B cell (primary cell): ENCODE measurements around the gene IFNAR2. TPM values are rescaled to one million over a fixed set of nuclear protein-coding genes. Genes with fewer than 3 reads are reported as not detected.

Source experiments
- ATAC-seq: fragments of 200-7000 bp; cut with Tn5 transposase; one replicate; pipeline ENCODE4 v1.10.0; 2021; ENCODE audit warnings: low read depth, mild to moderate bottlenecking, moderate number of reproducible peaks, moderate library complexity
- CTCF ChIA-PET: fragments of 350-600 bp; sonication (Branson Sonifier 250); formaldehyde crosslinking; loops from one replicate; lab custom pipeline; 2021; ENCODE audit warnings: antibody characterized with exemption, inconsistent platforms; lab: Charles Lee
- POLR2A ChIA-PET: fragments of 350-600 bp; sonication (Branson Sonifier 250); formaldehyde crosslinking; loops from one replicate; lab custom pipeline; 2021; ENCODE audit warnings: antibody characterized with exemption; lab: Charles Lee
- DNase-seq: peaks from one replicate; pipeline ENCODE4 v3.0.0; 2013
- H2AFZ ChIP-seq: 2 replicates; pipeline ENCODE4 v1.6.1; 2012; ENCODE audit warnings: mild to moderate bottlenecking, low read depth, low read length; ENCODE audit not compliant: insufficient read depth, poor library complexity, severe bottlenecking
- H3K27ac ChIP-seq, 2 donors: 1 replicate in 1 of 2; 2 replicates in 1 of 2; pipeline ENCODE4 v1.5.1; 2012 to 2013; ENCODE audit warnings: low read length in 2 of 2, mild to moderate bottlenecking in 2 of 2, moderate library complexity in 1 of 2
- H3K27me3 ChIP-seq, 4 experiments: fragments of 200-600 bp in 1 of 4; sonication (generic) in 1 of 4; replicated peaks in 1 of 4; 1 replicate in 2 of 4; 2 replicates in 2 of 4; pipeline versions ENCODE4 v1.6.1 to v1.7.0; 2013 to 2016; ENCODE audit warnings: low read length in 3 of 4, mild to moderate bottlenecking in 2 of 4, mixed read lengths in 1 of 4, moderate library complexity in 1 of 4; ENCODE audit not compliant: insufficient read depth in 4 of 4, control insufficient read depth in 3 of 4; ENCODE audit errors: control extremely low read depth in 1 of 4
- H3K36me3 ChIP-seq, 2 experiments: replicated peaks in 1 of 2; 1 replicate in 1 of 2; 2 replicates in 1 of 2; pipeline versions ENCODE4 v1.6.1 to v1.7.1; 2013; ENCODE audit warnings: low read length in 1 of 2; ENCODE audit not compliant: insufficient read depth in 2 of 2, control insufficient read depth in 1 of 2; ENCODE audit errors: control extremely low read depth in 1 of 2, extremely low read depth in 1 of 2
- H3K4me1 ChIP-seq, 2 donors: fragments of 200-600 bp in 1 of 2; sonication (generic) in 1 of 2; 1 replicate in 1 of 2; 2 replicates in 1 of 2; pipeline versions ENCODE4 v1.5.1 to v1.6.1; 2013 to 2017; ENCODE audit warnings: low read length in 2 of 2; ENCODE audit not compliant: control insufficient read depth in 2 of 2, insufficient read depth in 2 of 2
- H3K4me2 ChIP-seq: replicated peaks from 2 replicates; pipeline ENCODE3; 2012; ENCODE audit warnings: mild to moderate bottlenecking, low read depth, low read length; ENCODE audit not compliant: poor library complexity, severe bottlenecking
- H3K4me3 ChIP-seq, 5 experiments: fragments of 200-600 bp in 1 of 5; sonication (generic) in 1 of 5; 1 replicate in 3 of 5; 2 replicates in 2 of 5; pipeline versions ENCODE4 v1.5.1 to v1.7.0; 2011 to 2016; ENCODE audit warnings: low read length in 4 of 5, mild to moderate bottlenecking in 4 of 5, low read depth in 2 of 5, control low read depth in 1 of 5, moderate library complexity in 1 of 5; ENCODE audit not compliant: insufficient read depth in 1 of 5; ENCODE audit errors: control extremely low read depth in 1 of 5, extremely low read depth in 1 of 5
- H3K79me2 ChIP-seq: fragments of 200-600 bp; sonication (generic); one replicate; pipeline ENCODE4 v1.6.0; 2016; ENCODE audit warnings: low read length; ENCODE audit not compliant: control insufficient read depth, insufficient read depth
- H3K9ac ChIP-seq: fragments of 200-600 bp; sonication (generic); 2 replicates; pipeline ENCODE4 v1.6.1; 2017; ENCODE audit warnings: mild to moderate bottlenecking, low read length, moderate library complexity
- H3K9me3 ChIP-seq, 3 donors: one replicate each; pipeline versions ENCODE4 v1.6.1 to v1.7.1; 2013; ENCODE audit warnings: low read length in 2 of 3; ENCODE audit not compliant: control insufficient read depth in 2 of 3, insufficient read depth in 1 of 3; ENCODE audit errors: control extremely low read depth in 1 of 3
- H4K20me1 ChIP-seq: 2 replicates; pipeline ENCODE4 v1.6.0; 2012; ENCODE audit warnings: mild to moderate bottlenecking, low read length; ENCODE audit not compliant: insufficient read depth, control insufficient read depth, poor library complexity, severe bottlenecking
- H3K27ac Mint-ChIP-seq: one replicate; pipeline ENCODE4 v1.8.0; 2021; ENCODE audit warnings: mixed read lengths
- H3K27me3 Mint-ChIP-seq: one replicate; pipeline ENCODE4 v1.8.0; 2021; ENCODE audit warnings: mixed read lengths
- H3K4me1 Mint-ChIP-seq: one replicate; pipeline ENCODE4 v1.8.0; 2021; ENCODE audit warnings: mixed read lengths
- H3K4me3 Mint-ChIP-seq: one replicate; pipeline ENCODE4 v1.8.0; 2021; ENCODE audit warnings: mixed read lengths
- H3K9me3 Mint-ChIP-seq: one replicate; pipeline ENCODE4 v1.8.0; 2022; ENCODE audit warnings: mixed read lengths; ENCODE audit not compliant: insufficient read depth
- EZH2 ChIP-seq: IDR thresholded peaks from 2 replicates; pipeline ENCODE4 v1.6.1; 2012; ENCODE audit warnings: borderline replicate concordance, low read depth, mild to moderate bottlenecking, moderate library complexity, low read length; ENCODE audit not compliant: insufficient read depth, poor library complexity, severe bottlenecking
- WGBS: methylation state at CpG from one replicate; pipeline ENCODE4 v1.1.5; 2013; ENCODE audit warnings: missing lambda C conversion rate; ENCODE audit not compliant: insufficient coverage; 5-methylcytosine and 5-hydroxymethylcytosine counted together
- intact Hi-C: fragments of 100-400 bp; cut with micrococcal nuclease; formaldehyde crosslinking; loops from one replicate; pipeline ENCODE4 v1.10.0; 2022
- polyA plus RNA-seq: library from polyadenylated mRNA; depleted of rRNA; stranded (reverse); fragments of >200 nt; gene quantifications from 2 replicates; pipeline ENCODE4 v1.2.3, GENCODE V29; 2012
- total RNA-seq, 2 donors: library from RNA; stranded (reverse); fragments of 120-200 nt in 1 of 2; gene quantifications; 1 replicate in 1 of 2; 2 replicates in 1 of 2; pipeline versions ENCODE4 v1.2.3 to v1.2.4, GENCODE V29; 2013 to 2022
- TF ChIP-seq, protein P1 (sequence below): fragments of 200-600 bp; IDR thresholded peaks from one replicate; pipeline ENCODE4 v1.8.0; 2022; ENCODE audit warnings: antibody characterized with exemption, mild to moderate bottlenecking

The IFNAR2 gene
- total and polyA plus RNA-seq, 2 donors (not counting 1 experiment from before 2014, with no cell fraction given): 33.0 to 45.0 TPM

GRCh38 chr21:33230545-33231324, 997 bp downstream of the IFNAR2 start:
- Histone ChIP-seq H3K4me2 (peak overlapping the region; percentile 80), H3K27me3 (no peaks in the 10 kb centered on the region), H3K79me2 (peaks cover 73% of the 10 kb centered on the region), H3K4me3 (peak overlapping the region; percentile 66 to 97 (median 93)), H3K36me3 (peaks cover 4 to 8% of the 10 kb centered on the region in 2 experiments), H3K27ac (peak overlapping the region; percentile 54 to 84), H4K20me1 (peaks cover 13% of the 10 kb centered on the region), H3K9me3 (no peaks in the 10 kb centered on the region), H3K9ac (peak overlapping the region; percentile 86), H2AFZ (peak overlapping the region; percentile 93), H3K4me1 (peaks cover 30 to 42% of the 10 kb centered on the region in 2 donors)
- Mint-ChIP-seq H3K4me3 (peak overlapping the region; percentile 92), H3K27me3 (no peaks in the 10 kb centered on the region), H3K27ac (peak overlapping the region; percentile 89), H3K4me1 (peaks cover 43% of the 10 kb centered on the region), H3K9me3 (no peaks in the 10 kb centered on the region)
- ChIA-PET POLR2A (interaction anchor here (0.8 kb wide), 1 partner anchor 261 kb away, joined by 3 read pairs; the partner anchor contains the start of gene DNAJC28), CTCF (interaction anchor here (1.0 to 1.6 kb wide), 2 partner anchors 31 to 34 kb away, joined by 3 to 4 read pairs; no protein-coding TSS in a partner anchor)
- WGBS: under 1% methylated on average over 19 of the region's 30 CpGs
- TF ChIP-seq EZH2: no peak
- TF ChIP-seq, protein P1, sequence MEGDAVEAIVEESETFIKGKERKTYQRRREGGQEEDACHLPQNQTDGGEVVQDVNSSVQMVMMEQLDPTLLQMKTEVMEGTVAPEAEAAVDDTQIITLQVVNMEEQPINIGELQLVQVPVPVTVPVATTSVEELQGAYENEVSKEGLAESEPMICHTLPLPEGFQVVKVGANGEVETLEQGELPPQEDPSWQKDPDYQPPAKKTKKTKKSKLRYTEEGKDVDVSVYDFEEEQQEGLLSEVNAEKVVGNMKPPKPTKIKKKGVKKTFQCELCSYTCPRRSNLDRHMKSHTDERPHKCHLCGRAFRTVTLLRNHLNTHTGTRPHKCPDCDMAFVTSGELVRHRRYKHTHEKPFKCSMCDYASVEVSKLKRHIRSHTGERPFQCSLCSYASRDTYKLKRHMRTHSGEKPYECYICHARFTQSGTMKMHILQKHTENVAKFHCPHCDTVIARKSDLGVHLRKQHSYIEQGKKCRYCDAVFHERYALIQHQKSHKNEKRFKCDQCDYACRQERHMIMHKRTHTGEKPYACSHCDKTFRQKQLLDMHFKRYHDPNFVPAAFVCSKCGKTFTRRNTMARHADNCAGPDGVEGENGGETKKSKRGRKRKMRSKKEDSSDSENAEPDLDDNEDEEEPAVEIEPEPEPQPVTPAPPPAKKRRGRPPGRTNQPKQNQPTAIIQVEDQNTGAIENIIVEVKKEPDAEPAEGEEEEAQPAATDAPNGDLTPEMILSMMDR: no peak
- DNase-seq: peak; percentile 84
- ATAC-seq: peak; percentile 66
- intact Hi-C loops: loop anchor here (1.0 to 5.0 kb wide), 2 partner anchors 30 to 312 kb away; partner anchors contain the start of genes GART and SON
